ENCODE results near the gene VGLL4.

Gene VGLL4

DNA sequence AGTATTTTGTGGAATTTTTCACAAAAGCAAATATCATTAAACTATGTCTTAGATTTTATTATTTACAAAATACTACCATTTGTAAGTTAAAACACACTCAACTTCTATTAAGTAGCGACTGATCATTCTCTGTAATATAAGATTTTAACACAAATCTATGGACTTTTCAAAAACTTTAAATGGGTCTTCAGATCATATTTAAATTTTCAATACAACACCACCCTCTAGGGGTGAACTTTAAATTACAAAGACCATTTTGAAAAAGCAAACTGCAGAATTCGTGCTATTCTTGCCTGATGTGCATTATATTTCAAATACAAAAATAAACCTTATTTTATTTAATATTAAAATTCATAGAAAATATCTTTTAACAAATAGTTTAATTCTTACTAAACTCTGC is 8.2 kb upstream of the VGLL4 start:
- no peak for DNase-seq

DNA sequence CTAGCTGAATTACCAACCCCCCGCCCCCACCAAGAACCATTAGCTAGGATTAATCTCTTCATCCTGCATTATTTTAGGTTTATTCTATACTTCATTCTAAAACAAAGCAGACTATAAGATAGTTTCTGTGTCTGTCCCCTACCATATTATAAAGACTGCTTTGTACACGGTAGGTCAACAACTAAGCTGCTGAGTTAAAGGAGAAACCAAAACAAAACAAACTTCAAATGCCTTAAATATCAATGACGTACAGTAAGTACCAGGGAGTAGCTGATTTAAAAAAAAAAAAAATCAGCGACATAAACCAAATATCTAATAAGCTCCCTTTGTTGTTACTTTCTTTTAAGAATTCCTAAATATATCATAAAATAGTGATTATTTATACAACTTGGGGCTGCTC is 7.8 kb upstream of the VGLL4 start:
- DNase-seq: no peak

DNA sequence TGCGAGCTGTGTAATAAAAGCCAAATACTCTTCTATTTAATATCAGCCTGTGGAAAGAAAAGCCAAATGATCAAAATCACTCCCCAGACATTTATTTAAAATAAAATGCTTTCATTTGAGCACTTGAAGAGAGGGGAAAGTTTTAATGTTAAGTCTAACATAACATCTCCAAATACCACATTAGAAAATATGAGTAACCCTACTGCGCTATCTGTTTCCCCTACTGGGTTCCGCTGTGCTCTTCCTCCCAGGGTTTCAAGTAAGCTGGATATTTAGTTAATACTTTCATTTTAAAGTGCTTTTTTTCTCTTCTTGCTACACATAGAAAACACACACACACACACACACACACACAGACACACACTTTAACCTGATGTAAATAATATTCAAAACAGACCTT is 6.7 kb upstream of the VGLL4 start:
- DNase-seq: no peak

DNA sequence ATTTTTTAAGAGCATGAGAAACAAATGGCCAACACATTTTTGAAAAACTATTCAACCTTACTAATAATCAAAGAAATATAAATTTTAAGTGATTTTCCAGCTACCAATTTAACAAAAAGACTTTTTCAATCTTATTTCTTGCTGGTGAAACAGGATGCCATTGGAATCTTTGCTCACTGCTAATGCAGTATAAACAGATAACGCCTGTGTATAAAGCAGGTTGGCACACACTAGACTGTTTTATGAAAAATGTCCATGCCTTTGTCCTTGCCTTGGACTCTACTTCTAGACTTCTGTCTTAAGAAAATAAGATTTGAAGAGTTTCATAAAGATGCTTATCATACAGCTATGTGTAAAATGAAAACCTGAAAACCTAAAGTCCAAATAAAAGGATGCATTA is 5.0 kb upstream of the VGLL4 start:
- no peak for DNase-seq

DNA sequence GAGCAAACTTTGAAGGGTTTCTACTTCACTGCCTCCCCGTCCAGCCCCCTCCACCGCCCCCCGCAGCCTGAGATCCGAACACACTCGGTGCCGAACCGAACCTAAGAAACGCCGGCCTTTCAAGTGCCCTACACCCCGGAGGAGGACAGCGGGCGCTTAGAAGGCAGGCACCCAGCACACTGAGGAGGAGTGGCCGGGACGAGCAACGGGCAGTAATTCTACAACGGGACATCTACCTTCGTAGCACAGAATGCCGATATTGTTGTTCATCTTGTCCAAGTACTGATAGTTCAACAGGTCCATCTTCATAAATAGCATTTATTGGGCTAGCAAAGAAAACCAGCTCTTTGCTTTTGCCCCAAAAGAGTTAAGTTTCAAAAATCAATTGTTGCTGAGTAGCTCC is 513 bp downstream of the VGLL4 start:
- no peak for DNase-seq

DNA sequence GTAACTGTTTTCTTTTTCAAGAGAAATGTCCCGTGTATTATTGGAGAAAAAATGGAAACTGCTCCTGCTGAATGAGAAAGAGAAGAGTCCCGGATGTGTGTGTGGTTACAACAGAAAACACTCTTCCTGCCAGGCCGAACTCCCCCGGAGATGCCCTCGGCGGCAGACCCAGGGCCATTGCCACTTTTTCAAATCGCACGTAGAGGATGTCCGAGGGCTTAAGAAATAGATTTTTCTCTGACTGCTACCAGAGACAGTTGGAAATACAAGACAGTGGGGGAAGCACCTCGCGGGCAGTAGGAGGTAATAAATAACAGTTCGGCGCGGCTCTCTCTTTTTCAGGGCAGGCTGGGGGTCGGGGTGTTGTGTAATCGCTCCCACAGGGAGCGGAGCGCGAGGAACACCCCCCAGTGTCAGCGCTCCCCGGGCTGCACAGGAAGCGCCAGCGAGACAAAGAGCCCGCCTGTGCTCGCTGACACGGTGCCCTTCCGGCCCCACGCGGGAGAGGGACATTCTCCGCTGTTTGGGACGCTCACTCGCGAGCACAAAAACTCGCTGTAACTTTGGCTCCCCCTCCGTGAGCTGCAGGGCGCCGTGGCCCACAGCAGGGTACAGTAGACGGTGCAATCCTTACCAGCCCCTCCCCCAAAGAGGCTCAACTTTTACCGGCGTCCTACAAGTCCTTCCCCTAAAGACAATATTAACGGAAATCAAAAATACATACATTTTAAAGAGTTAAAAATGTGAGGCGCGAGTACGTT is 1.1 kb downstream of the VGLL4 start:
- no peak for DNase-seq

DNA sequence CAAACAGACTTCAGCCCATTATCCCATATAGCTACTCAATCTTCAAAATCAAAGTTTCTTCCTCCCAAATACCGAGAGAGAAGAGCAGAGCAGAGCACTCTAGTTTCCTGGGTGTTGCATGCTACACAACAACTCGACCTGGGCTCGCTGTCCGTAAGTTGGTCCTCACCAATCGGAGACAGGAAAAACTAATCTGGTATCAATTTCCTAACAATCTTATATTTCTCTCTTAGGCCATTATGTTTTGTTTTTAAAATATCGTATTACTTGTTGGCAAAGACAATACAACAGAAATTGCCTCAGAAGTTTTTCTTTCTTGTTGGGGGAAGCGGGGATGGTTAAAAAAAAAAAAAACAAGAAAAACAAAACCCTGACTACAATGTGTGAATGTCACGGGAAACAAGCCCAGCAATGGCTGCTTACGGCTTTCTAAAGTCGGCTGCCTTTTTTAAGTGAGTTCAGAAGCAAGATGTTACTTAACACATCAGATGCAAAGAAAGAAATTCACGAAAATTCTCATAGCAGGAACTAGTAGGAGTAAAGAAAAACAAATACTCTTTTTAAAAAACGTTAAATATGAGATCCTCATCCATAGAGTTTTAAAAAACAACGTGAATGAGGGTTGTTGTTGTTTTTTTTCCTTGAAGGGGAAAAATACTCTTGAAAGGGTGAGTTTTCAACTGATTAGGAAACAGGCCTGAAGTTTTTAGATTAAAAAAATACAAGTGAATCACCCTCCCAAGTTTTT is 1.9 kb downstream of the VGLL4 start:
- no peak for DNase-seq

DNA sequence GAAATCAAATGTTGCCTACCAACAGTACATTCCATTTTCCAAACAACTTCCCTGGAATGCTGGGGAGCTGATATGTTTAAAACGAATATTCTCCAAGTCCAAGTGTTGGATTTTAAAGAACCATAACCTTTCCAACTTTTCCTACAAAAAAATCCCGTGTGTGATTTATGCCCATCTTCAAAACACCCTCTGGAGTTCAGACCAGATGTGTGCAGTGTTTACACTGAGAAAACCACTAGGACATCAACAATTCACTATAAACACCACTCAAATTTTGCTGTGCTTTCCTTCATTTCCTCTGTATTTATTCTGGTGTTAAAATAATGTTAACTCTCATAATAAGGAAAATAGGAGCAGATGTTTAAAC is 2.4 kb downstream of the VGLL4 start:
- no peak for DNase-seq

DNA sequence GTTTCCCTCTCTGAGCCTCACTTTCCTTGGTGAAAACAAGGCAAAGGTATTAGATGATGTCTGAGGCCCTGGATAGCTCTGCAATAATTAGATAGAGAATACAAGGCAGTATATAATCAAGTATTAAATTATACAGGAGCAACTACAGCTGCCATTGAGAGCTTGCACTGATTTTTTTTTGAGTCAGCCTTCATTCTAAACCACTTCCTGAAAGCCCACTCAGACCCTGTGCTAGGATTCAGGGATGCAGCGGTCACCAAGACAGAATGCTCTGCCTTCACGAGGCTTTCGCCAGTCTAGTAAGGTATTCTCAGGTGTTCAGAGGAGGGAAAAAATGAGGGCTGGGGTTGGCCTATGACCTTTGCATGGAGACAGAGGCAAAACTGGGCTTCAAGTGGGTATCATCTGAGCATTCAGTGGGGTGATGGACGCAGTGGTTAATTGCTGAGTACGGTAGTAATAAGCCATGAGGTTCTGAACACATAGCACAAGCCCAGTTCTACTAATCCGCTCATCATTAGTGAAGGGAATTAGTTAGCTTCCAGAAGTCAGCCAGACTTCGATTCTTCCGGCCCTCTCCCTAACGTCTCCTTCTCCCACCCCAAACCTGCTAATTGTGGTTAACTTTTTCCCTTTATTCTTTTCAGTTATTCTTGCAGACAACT is 3.6 kb downstream of the VGLL4 start:
- DNase-seq: no peak

DNA sequence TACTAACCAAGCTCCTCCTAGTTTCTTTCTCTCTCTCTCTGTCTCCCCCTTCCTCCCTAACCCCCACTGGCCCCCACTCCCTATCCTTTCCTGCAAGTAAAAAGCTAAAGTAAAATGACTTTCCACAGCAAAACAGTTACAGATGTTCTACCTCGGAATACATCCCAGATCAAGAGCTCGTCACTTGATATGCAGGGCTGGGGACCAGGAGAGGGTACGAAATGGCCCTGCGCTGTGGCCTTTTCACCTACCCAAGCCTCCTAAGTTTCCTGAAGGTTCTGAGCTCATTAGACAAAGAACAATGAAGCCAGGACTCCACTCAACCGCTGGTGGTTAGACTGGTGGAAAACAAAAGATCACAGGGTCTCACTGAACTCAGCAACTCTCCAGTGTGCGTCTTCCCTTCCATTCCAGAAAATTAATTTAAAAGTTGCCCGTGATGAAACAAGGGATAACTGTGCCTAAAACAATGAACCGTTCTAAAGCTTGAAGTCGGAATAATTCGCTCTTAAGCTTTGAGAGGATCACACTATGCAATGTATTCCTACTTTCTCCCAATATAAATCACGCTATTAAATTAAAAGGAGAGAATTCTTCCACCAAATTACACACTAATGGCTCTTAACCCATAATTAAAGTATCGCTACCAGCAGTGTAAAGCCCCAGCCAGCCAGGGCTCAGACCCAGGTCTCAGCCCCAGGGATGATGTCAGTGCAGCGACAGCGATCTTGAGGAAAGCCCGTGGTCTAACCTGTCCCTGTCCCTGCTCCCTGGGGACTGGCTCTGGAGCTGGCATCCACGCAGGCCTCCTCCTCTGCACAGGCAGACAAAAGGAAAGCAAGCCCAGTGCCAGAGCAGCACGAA is 5.0 kb downstream of the VGLL4 start:
- DNase-seq: no peak

DNA sequence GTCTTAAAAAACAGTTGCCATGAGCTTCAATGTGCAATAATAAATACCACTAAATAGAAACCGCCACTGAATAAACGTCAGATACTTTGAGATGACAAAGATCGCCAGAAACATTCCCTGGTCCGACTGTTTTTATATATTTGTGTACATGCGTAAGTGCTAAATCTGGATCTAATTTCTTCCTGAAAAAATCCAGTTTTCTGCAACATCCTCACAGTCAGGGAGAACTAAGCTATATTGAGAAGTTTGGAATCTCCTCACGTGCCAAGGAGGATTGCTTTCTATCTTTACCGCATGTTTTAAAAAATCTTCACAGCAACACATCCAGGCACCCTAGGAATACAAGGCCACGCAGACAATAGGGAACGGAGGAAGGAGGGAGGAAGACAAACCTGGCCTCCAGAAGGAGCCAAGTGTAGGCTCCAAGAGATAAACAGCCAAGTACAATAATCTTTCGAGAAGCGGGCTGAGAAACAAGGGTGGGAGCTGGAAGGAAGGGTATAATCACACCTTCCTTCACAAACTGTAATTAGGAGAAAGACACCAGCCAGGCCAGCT is 5.7 kb downstream of the VGLL4 start:
- no peak for DNase-seq

DNA sequence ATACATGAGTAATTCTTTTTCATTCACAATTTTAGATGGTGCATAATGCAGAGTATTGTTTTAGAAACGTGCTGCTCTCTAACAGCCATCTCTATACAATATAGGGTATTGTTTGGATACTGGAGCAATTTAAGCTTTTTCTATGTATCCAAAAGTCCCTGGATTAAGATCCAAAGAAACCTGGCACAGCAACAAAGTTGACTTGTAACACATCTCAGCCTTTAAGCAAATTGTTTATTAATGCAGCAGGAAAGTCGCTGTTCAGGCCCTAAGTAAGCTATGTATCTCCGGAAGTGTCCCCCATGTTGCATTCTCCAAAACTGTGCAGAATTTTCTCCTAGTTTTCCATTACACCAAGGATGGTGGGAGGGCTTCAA is 7.3 kb downstream of the VGLL4 start:
- no peak for DNase-seq

DNA sequence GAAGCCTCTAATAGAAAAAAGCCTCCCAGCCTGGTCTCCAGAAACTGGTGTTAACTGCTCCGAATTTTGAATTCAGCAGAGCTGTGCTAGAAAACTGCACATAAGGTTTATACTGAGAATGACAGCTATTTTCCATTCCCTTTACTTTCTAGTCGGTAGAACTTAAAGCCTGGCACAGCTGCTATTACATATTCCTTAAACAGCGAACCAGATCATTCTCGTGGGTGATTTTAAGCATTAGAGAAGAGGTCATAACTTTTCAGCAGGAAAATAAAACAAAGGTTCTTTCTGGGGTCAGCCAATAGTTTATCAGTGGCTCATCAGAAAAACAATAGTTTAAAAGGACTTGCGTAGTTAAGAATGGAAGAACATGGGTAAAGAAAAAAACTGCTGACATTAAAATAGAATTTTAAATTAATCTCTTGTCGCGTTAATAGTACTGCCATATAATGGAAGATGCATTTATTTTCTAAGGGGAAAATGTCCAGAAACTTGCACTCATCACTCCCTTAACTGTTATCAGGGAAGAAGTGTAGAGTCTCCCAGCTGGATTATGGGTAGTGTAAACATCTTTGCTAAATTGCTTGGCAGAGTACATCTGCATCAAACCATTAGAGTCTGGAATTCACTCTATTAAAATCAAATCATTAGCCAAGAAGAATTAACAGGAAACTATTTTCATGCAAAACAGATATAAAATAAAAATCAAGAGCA is 7.9 kb downstream of the VGLL4 start:
- no peak for DNase-seq

DNA sequence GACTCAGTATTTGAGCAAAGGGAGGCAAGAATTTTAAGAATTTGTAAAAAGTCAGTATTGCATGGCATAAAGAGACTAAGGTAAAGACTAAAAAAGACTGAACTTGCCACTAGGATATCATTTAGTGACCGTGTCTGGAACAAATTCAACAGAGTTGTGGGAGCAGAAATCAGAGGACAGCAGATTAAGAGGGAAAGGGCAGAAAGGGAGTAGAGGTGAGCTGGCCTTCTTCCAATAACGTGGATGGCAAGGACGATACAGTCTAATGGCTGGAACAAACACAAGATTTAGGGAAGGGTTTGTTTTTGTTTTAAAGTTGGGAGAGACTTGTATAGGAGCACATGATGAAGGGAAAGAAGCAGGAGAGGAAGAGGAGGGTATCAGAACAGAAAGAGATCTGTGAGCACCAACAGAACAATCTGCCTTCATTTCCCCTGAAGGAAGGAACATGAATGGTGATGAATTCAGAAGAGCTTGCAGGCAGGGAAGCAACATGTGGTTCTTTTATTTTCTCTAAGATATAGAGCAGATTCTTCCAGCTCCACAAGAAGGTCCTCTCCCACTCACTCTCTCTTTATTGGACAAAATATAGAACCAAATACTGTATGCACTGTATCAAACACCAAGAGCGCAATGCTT is 8.6 kb downstream of the VGLL4 start:
- DNase-seq: no peak

DNA sequence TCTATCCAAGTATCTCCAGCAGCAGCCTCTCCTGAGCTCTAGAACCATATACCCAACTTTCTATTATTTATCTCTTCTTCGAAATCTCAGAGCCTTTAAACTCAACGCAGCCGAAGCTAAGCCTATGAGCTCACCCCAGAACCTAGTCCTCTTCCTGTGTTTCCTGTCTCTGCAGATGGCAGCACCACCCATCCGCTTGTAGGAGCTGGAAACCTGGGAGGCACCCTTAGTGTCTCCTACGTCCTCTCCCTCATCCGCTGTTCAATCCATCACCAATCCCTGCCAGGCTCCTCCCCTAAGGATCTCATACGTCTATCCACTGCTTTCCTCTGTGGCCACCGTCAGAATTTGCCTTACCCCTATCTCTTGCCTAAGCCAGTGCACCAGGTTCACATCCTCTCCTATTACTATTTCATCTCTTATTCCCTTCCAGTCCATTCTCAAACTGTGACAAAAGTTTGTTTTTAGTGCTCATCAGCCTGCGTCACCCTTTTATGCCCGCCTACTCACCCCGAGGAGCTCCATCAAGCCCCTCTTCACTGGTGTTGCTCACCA is 9.6 kb downstream of the VGLL4 start:
- DNase-seq: no peak

DNA sequence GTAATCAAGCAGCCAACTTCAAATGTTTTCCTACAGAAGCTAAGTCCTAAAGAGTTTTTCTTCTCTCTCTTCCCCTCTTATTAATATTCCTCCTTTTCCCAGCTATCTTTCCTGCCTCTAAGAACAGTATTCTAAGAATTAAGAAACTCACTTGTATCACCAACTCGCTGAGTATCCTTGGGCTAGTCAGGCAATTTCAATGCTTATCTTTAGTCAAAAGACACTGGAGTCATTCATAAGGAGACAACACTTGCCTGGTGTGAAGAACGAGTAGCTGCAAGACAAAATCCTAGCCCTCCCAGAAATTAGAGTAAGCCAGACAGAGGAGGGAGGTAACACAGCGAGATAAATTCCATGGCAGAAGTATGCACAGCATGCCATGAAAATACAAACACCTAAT is 10.7 kb downstream of the VGLL4 start:
- no peak for DNase-seq

DNA sequence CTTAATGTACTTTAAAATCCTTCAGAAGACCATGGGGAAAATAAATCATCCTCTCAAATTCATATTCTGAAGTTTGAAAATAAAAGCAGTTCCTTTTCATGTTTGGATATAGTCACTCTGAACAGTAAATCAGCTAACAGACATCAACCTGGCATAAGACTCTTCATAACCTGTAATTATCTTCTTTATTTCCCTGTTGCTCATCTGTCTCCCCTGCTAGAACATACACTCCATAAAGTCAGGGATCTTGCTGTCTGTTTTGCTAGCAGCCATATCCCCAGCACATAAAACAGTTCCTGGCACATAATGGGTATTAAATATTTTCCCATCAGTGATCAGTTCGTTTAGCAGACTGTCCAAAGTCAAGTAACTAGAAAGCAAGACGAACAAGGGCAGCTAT is 11.2 kb downstream of the VGLL4 start:
- DNase-seq: no peak

DNA sequence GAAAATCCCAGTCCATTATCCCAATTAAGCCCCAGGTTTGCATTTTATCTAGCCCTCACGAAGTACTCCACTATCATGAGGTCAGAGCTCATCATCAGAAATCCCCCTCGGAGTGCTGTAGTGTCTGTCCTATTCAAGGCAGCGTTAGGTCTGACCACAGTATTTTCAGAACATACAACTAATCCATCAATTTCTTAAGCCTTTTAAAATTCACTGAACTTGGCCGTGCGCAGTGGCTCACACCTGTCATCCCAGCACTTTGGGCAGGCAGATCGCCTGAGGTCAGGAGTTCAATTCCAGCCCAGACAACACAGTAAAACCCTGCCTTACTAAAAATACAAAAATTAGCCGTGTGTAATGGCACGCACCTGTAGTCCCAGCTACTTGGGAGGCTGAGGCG is 11.9 kb downstream of the VGLL4 start:
- no peak for DNase-seq

DNA sequence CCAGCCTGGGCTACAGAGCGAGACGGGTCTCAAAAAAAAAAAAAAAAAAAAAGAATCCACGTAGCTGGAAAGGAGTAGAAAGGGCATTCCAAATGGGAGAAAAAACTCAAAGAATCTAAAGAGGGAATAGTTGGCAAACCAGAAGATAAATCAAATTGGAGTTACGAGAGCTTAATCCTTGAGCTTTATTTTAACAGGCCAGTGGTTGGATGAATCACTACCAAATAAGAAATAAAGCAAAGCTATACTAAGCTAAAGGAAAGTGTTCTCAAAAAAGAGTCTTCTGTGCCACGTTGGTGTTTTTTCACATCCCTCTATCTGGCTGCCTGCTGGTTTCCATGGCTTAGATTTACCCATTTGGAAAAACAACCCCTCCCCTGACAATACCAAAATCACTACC is 14.0 kb downstream of the VGLL4 start:
- no peak for DNase-seq

DNA sequence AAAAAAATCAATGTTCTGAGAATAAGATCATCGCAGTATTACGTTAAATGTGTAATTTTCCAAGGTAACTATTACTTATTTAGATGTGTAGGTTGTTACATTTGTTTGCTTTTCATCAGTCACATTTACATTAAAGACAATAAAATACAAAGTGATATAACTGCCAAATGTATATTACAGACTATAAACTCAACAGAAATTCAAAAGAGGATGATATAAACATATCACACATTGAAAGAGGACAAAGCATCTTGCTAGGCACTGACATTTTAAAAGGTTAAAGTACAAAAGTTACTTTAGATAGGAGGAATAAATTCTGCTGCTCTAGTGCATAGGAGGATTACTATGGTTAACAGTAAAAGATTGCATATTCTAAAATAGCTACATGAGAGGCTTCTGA is 16.1 kb downstream of the VGLL4 start:
- no peak for DNase-seq

DNA sequence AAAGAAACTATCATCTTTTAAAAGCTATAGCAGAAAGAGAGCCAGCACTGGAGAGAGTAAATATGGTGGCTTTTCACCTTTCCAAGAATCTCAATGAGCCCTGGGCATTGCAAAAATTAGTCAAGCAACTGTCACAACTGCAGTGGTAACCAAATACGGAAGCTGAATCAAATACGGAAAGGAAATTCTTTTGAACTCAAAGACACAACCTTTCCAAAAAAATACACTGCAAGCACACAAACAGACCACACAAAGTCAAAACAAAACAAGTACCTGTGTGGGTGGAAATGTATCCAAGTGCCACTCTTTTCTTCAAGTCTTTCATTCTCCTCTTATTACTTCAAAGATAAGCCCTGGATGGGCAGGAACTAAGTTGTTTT is 17.6 kb downstream of the VGLL4 start:
- no peak for DNase-seq
